HEK293 (cell line): ENCODE measurements around the gene PPP1R2B.

Source experiments
- HOXA7 ChIP-seq: sonication (generic); formaldehyde crosslinking; IDR thresholded peaks from 2 replicates; pipeline ENCODE4 v1.8.1; 2022; ENCODE audit warnings: missing genetic modification reagents, borderline replicate concordance
- SCRT1 ChIP-seq: fragments of 450-650 bp; formaldehyde crosslinking; IDR thresholded peaks from 2 replicates; pipeline ENCODE4 v1.5.1; 2016; ENCODE audit warnings: missing biosample characterization, missing genetic modification characterization, borderline replicate concordance
- TCF7L2 ChIP-seq: IDR thresholded peaks from 2 replicates; pipeline ENCODE4 v1.6.1; 2011; ENCODE audit warnings: low read depth, mild to moderate bottlenecking, inconsistent platforms, low read length, moderate library complexity, borderline replicate concordance
- ZBTB7A ChIP-seq: fragments of 450-650 bp; formaldehyde crosslinking; IDR thresholded peaks from 2 replicates; pipeline ENCODE4 v1.5.1; 2016; ENCODE audit warnings: low read depth, missing biosample characterization, missing genetic modification characterization
- ZBTB8A ChIP-seq: fragments of 450-650 bp; formaldehyde crosslinking; IDR thresholded peaks from 2 replicates; pipeline ENCODE4 v1.5.1; 2016; ENCODE audit warnings: missing biosample characterization, missing genetic modification characterization
- ZNF239 ChIP-seq: fragments of 450-650 bp; formaldehyde crosslinking; IDR thresholded peaks from 2 replicates; pipeline ENCODE4 v1.5.1; 2016; ENCODE audit warnings: missing biosample characterization, missing genetic modification characterization
- ZNF354C ChIP-seq: fragments of 450-650 bp; formaldehyde crosslinking; IDR thresholded peaks from 2 replicates; pipeline ENCODE4 v1.5.1; 2016; ENCODE audit warnings: missing biosample characterization, missing genetic modification characterization, low read depth, borderline replicate concordance
- TF ChIP-seq, protein P1 (sequence below): fragments of 450-650 bp; formaldehyde crosslinking; IDR thresholded peaks from 2 replicates; pipeline ENCODE4 v1.5.1; 2016; ENCODE audit warnings: missing biosample characterization, missing genetic modification characterization
- TF ChIP-seq, protein P2 (sequence below): fragments of 450-650 bp; formaldehyde crosslinking; IDR thresholded peaks from 2 replicates; pipeline ENCODE4 v1.5.1; 2016; ENCODE audit warnings: missing biosample characterization, missing genetic modification characterization
- TF ChIP-seq, protein P3 (sequence below): fragments of 450-650 bp; formaldehyde crosslinking; IDR thresholded peaks from 2 replicates; pipeline ENCODE4 v1.5.1; 2017; ENCODE audit warnings: missing biosample characterization, missing genetic modification characterization
- TF ChIP-seq, protein P4 (sequence below): fragments of 450-650 bp; formaldehyde crosslinking; IDR thresholded peaks from 2 replicates; pipeline ENCODE4 v1.5.1; 2016; ENCODE audit warnings: missing biosample characterization, missing genetic modification characterization, low read depth

DNA sequence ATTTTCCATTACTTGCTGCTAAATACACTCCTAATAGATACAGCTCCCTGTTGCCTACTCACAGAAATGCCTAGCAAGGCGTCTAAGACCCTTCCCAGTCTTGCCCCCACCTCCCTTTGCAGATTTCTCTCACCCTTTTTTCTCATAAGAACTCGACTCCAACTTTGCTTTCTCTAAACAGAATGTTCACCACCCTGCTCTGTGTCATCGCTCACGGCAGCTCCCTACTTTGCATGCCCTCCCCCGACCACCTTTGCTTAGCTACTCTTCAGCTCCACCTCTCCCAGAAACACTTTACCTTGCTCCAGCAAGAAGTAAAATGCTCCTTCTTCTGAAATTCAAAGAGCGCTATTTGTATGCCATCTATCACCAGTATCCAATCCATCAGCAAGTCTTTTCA is 15.2 kb upstream of the PPP1R2B start:
- TF ChIP-seq, protein P1, sequence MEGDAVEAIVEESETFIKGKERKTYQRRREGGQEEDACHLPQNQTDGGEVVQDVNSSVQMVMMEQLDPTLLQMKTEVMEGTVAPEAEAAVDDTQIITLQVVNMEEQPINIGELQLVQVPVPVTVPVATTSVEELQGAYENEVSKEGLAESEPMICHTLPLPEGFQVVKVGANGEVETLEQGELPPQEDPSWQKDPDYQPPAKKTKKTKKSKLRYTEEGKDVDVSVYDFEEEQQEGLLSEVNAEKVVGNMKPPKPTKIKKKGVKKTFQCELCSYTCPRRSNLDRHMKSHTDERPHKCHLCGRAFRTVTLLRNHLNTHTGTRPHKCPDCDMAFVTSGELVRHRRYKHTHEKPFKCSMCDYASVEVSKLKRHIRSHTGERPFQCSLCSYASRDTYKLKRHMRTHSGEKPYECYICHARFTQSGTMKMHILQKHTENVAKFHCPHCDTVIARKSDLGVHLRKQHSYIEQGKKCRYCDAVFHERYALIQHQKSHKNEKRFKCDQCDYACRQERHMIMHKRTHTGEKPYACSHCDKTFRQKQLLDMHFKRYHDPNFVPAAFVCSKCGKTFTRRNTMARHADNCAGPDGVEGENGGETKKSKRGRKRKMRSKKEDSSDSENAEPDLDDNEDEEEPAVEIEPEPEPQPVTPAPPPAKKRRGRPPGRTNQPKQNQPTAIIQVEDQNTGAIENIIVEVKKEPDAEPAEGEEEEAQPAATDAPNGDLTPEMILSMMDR (tag by site-specific recombination) = no peak
- TF ChIP-seq, protein P2, sequence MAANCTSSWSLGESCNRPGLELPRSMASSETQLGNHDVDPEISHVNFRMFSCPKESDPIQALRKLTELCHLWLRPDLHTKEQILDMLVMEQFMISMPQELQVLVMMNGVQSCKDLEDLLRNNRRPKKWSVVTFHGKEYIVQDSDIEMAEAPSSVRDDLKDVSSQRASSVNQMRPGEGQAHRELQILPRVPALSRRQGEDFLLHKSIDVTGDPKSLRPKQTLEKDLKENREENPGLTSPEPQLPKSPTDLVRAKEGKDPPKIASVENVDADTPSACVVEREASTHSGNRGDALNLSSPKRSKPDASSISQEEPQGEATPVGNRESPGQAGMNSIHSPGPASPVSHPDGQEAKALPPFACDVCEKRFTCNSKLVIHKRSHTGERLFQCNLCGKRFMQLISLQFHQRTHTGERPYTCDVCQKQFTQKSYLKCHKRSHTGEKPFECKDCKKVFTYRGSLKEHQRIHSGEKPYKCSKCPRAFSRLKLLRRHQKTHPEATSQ (tag by site-specific recombination) = no peak
- TF ChIP-seq HOXA7 (CRISPR knock-in tag) = no peak
- TF ChIP-seq, protein P3, sequence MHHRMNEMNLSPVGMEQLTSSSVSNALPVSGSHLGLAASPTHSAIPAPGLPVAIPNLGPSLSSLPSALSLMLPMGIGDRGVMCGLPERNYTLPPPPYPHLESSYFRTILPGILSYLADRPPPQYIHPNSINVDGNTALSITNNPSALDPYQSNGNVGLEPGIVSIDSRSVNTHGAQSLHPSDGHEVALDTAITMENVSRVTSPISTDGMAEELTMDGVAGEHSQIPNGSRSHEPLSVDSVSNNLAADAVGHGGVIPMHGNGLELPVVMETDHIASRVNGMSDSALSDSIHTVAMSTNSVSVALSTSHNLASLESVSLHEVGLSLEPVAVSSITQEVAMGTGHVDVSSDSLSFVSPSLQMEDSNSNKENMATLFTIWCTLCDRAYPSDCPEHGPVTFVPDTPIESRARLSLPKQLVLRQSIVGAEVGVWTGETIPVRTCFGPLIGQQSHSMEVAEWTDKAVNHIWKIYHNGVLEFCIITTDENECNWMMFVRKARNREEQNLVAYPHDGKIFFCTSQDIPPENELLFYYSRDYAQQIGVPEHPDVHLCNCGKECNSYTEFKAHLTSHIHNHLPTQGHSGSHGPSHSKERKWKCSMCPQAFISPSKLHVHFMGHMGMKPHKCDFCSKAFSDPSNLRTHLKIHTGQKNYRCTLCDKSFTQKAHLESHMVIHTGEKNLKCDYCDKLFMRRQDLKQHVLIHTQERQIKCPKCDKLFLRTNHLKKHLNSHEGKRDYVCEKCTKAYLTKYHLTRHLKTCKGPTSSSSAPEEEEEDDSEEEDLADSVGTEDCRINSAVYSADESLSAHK (tag by site-specific recombination) = no peak
- TF ChIP-seq, protein P4, sequence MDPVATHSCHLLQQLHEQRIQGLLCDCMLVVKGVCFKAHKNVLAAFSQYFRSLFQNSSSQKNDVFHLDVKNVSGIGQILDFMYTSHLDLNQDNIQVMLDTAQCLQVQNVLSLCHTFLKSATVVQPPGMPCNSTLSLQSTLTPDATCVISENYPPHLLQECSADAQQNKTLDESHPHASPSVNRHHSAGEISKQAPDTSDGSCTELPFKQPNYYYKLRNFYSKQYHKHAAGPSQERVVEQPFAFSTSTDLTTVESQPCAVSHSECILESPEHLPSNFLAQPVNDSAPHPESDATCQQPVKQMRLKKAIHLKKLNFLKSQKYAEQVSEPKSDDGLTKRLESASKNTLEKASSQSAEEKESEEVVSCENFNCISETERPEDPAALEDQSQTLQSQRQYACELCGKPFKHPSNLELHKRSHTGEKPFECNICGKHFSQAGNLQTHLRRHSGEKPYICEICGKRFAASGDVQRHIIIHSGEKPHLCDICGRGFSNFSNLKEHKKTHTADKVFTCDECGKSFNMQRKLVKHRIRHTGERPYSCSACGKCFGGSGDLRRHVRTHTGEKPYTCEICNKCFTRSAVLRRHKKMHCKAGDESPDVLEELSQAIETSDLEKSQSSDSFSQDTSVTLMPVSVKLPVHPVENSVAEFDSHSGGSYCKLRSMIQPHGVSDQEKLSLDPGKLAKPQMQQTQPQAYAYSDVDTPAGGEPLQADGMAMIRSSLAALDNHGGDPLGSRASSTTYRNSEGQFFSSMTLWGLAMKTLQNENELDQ (tag by site-specific recombination) = no peak
- TF ChIP-seq ZNF239 (tag by site-specific recombination) = no peak
- no peak for TF ChIP-seq TCF7L2
- TF ChIP-seq ZBTB7A (tag by site-specific recombination) = no peak
- TF ChIP-seq ZBTB8A (tag by site-specific recombination) = no peak
- TF ChIP-seq ZNF354C = no peak
- TF ChIP-seq SCRT1 = no peak
